ENCODE measurements around the gene MTFR1L. TPM values are rescaled to one million over a fixed set of nuclear protein-coding genes. Genes with fewer than 3 reads are reported as not detected.

The MTFR1L gene
- total RNA-seq, 1 donor from 2014 or later = 51.1 TPM

DNA sequence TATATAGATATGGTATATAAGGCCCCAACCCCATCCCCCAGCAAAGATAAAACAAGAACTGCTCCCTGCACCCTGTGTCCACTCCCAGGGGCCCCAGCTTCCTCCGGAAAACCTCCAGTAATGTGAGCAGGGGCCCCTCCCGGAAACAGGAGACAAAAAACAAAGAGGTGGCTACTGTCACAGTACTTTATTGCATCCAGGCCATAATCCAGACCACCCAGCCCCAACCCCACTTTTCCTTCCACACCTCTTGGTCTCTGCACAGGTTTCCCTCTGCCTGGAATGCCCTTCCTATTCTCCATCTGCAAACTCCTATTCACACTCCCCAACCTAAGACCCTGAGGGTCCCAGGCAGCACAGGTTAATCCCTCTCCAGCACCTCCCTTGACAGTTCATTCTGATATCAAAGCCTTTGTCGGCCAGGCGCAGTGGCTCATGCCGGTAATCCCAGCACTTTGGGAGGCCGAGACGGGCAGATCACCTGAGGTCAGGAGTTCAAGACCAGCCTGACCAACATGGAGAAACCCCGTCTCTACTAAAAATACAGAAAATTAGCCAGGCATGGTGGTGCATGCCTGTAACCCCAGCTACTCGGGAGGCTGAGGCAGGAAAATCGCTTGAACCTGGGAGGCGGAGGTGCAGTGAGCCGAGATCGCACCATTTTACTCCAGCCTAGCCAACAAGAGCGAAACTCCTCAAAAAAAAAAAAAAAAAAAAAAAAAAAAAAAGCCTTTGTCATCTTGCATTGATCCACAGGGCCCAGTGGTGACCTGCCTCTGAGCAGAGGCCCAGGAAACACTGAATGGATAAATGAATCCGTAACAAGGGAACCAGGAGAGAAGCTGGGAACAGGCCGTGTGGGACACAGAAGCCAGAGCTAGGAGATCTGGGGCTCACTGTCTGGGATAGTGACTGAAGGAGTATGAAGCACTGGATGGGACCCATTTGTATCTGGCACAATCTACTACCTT is 41.8 kb downstream of the MTFR1L start:
- DNase-seq = peak; percentile 10

DNA sequence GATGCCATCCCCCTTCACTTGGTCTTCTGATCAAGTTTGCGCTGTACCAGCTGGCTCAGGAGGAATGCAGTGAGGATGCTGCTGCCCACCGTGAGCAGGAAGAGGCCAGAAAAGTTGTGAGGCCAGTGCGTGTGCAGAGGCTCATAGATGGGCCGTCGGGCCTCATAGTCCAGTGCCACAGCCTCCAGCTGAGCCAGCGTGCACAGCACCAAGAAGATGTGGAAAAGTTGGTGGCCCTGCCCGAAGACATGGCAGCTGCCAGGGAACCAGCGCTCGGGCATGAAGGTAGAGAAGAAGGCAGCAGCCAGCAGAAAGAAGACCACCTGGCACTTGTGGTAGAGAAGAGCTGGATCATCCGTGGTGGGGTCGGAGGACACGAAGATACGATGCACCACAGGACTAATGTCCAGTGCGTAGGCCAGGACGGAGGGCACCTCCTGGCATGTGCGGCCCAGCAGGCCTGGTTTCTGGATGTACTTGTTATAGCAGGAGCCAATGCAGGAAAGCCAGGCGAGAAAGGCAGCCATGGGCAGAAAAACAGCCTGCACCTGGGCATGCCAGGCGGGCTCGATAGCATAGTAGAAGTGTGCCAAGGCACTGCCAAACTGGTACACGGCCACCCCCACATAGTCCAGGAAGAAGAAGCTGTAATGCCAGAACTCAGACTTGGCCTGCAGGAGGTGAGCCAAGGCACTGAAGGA is 43.2 kb downstream of the MTFR1L start:
- no peak for DNase-seq

DNA sequence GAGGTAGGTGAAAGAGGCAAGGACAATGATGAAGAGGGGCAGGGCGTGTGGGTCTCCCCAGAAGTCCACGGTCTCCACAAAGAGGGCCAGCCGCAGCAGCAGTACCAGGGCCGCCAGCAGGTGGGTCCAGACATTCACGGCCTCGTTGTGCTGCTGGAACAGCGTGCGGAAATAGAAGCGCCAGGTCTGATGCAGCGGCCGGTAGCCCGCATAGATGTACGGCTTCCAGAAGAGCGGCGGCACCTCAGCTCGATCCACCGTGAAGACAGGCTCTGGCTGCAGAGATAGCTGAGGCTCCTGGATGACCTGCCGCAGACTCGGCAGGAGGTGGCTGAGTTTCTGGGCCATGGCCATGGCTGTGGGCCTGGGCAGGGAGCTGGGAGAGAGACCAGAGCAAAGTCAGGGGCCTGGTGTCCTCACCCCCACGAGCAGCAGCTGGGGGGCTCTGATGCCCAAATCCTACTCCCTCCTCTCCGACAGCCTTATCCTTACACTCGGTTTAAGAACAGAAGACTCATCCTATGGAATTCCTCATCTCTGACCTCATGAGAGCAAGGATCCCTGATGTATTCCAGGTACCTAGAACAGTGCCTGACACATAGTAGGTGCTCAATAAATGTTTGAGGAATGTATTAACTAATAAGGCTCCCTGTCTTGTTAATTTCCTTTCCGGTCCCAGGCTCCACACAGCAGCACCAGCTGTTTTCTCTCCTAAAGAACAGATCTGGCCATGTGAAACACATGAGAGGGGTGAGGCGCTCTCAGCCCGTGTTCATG is 43.9 kb downstream of the MTFR1L start:
- no peak for DNase-seq

DNA sequence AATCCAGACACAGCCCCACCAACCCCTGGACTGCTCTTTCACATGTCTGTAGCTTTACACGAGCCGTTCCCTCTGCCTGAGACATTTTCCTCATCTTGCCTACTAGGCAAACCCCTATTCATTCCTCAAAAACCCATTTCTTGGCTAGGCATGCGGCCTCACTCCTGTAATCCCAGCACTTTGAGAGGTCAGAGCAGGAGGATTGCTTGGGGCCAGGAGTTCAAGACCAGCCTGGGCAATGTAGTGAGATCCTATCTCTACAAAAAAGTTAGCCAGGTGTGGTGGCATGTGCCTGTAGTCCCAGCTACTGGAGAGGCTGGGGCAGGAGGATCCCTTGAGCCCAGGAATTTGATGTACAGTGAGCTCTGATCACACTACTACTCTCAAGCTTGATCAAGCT is 44.7 kb downstream of the MTFR1L start:
- DNase-seq = no peak

DNA sequence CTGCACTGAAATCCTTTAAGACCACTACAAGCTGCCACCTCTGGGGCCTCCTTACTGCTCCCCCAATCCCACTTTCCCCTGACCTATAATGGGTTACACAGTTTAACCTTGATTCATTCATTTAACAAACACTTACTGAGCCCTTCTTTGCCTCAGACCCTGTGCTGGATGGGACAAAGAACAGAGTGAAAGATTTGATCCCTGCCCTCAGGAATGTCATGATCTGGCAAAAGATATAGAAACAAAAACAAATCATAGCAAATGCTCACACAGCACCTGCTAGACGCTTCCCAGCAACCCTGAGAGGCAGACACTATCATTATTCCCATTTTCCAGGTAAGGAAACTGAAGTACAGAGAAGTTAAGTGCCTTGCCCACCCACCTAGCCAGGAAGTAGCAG is 46.5 kb downstream of the MTFR1L start:
- no peak for DNase-seq

DNA sequence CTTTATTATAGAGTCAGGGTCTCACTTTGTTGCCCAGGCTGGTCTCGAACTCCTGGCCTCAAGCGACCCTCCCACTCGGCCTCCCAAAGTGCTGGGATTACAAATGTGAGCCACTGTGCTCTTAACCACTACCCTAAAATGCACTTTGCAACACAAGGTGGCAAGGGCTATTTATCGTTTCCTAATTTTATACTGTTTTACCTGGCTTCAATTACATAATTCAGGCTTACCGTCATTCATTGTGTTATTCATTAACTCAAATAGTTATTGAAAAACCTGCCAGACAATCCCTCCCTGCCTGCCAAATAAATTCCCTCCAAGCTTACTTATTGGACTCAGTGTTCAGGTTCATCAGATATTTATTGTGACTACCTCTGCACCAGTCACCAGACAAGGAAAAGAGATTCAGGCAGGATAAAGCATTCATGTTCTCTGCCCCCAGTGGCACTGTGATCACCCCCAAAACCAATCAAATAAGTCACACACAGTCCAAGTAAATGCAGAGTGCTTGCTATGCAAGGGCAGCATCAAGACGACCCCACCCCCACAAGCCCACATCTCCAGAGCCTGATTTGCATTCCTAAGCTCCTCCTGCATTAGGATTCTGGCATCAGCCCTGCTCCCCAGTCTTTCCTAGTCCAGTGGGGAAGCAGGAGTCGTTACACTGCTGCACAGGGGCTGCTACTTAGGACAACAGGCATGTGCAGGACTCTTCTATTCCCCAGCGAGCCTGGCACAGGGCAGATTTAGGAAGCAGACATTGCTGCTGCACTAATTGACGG is 47.6 kb downstream of the MTFR1L start:
- DNase-seq = no peak

DNA sequence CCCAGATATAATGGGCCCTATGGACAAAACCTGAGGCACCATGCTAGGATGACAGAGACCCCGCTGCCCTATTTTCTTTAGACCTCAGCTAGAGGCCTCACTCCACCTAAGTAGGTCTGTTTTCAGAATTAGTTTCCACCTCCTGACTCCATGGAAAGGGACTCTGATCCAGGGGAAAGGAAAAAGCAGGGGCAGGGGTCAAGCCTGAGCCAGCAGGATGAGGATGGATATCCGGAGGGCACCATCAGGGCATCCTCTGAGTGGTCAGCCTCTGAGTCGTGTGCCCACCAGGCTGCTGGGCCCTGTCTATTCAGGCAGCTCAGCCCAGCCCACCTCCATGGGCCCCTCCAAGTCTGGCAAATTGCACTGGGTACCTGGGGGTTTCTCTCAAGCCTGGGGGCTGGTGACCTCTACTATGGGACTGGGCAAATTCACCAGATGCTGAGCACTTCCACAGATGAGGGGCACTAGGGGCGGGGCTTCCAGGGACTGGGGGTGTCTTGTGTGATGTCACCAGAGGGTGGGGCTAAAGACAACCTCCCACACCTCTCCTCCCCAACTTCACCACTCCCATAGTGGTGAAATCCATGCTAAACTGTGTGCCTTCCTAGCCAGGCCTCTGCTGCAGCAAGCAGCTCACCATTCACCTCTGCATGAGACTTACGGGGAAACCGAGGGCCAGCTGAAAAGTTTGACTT is 50.3 kb downstream of the MTFR1L start:
- no peak for DNase-seq

DNA sequence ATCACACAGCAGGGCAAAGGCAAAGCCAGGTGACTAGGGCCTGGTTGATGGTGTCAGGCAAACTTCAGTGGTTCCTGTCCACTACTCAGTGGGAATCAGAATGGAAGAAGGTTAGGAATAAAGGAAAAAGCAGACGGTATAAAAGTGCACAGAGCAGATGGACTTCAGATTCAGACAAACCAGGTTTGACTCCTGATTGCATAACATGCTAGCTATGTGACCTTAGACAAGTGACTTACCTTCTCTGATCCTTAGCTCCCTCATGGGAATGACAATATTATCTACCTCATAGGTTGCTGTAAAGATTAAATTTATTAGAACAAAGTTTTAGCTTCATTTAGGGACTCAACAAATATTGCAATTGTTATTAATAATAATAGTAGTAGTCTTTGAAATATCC is 50.9 kb downstream of the MTFR1L start:
- DNase-seq = no peak

DNA sequence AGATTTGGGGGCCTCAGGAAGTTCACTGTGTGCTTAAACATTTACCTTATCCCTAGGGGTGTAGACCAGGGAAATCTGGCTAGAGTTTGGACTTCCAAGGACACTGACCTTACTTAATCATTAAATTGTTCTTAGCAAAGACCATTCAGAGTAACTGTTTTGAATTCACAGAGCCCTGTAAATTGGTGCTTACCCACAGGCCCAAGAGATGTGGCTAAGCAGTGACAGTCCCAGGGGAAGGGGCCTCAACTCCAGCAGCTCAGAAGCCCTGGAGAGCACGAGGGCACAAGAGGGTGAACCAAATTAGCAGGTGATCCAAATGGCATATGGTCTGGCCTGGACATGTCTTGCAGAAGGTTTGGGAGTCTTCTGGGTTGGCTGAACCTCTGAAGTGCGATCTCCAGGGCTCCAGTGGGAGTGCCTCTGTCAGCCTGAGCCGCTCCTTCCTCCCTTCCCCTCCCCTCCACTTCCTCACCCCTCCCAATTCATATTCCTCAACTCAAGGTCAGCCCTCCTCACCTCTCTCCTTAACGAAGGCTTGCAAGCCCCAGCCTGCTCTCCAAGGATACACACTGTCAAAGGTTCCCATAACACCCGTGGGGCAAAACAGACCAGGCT is 51.4 kb downstream of the MTFR1L start:
- DNase-seq = no peak

DNA sequence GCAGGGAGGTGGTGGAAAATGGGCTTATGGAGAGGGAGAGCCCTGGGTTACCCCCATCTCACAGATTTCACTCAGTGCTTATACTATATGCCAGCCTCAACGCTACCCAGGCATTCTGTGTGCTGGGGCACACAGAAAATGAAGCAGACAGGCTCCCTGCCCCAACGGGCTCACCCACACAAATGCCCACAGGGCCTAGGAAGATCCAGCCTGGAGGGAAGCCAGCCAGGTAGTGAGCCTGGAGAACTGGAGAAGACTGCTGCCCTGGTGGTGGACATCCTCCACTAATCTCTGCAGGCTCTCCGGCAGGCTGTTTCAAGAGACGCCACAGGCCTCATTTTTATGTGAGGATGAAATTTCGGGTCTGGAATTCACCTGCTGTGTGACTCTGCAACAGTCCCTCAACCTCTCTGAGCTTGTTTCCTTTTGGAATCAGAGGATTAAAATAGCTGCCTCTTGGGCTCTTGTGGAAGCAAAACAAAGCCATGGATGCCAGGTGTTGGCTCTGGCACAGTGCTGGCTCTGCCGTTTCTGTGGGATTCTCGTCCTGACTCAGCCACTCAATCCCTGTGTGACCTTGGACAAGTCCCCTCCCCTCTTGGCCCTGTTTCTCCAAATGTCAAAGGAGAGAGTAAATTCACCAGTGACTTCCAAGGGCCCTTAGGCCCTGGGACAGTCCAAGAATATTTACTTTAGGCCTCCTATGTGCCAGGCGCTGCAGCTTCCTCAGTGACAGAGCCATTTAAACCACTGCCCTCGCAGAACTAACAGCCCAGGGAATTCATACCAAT is 52.1 kb downstream of the MTFR1L start:
- no peak for DNase-seq

DNA sequence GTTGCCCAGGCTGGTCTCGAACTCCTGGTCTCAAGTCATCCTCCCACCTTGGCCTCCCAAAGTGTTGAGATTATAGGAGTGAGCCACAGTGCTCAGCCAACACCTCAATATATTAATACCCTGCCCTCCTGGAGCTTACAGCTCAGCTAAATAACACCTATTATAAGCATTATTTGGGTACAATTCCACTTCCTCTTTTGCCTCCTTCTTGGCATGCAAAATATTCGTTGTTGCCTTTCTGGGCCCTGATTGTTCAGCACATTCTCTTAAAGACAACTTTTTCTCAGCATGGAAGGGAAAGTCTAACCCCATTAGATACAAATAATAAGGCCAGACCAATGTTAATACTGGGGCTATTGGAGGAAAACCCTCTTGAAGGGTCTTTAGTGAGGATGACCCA is 53.0 kb downstream of the MTFR1L start:
- no peak for DNase-seq

DNA sequence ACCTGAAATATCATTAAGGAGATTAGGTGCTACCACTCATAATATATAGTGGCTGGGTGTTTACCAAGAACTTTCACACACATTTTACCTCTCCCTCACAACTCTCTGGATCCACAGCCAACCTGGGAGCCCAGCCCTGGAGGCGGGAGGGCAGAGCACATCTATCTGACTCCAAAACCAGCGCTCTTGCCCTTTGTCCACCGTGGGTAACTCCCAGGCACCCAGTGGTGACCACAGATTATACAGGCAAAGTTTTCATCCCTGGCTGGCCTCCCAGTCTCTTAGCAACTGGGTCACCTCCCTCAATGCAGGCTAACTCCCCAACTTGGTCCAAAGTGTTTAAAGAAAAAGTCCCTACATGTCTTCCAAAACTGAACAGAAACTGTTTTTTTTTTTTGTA is 53.4 kb downstream of the MTFR1L start:
- no peak for DNase-seq

DNA sequence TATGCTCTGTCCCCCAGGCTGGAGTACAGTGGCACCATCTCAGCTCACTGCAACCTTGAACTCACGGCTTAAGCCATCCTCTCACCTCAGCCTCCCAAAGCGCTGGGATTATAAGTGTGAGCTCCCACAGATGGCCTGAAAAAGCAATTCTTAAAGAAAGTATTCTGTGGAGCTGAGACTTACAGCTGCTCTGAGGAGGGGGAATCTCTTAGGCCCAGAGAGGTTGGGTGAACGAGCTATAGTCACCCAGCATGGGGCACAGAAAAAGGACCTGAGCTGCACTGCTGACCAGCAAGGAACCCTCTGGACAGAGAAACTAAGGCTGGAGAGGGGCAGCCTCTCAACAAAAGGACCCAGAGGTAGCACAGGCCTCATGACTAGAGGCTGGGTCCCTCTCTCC is 54.5 kb downstream of the MTFR1L start:
- no peak for DNase-seq

DNA sequence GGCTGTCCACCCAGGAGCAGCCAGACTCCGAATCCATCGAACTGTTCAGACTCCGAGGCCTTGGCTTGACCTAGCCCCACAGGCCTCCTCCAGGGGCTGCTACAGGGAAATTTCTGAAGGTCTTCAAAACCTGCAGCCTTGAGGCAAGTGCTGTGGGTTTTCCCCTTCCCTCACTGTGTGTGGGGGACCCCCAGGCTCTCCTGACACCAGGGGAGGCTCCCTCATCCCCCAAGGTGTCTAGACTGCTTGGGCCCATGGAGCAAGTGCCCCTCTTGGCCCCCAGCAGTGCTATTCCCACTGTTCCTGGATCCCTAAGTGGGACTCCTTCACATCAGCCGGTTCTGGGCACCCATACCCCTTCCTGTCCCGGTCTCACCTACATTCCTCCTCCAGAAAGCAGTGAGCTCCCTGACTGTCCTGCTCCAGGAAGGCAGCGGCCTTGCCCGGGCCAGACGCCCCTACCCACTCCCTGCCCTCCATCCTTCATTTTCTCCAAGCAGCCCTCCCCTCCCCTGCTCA is 54.9 kb downstream of the MTFR1L start:
- no peak for DNase-seq

DNA sequence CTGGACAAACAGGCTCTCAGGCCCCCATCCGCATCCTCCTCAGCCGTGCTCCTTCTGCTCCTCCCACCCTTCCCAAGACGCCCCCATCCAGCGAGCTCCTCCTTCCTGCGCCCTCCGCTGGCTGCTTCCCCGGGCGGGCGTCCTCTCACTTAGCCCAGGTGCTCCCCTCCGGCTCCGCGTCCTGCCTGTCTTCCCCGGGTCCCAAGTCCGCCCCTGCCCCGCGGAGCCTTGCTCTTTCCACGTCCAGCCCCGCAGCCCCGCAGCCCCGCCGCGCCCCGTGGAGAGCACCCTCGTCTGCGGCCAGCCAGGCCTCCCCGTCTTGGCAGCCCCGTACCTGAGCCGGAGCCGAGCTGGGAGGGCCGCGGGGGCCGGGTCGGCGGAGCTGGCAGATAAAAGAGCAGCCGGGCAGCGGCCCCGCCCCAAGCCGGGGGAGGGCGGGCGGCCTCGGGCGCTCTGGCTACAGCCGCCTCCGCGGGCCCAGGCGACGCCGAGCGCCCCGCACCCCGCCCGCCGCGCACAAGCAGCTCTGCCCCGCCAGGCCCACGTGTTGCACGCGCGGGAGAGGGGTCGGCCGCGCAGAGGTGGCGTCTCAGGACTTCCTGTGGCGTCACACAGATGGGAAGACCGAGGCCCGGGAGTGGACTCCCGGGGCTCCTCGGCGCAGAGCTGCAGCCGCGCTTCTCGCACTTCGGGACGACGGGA is 55.6 kb downstream of the MTFR1L start, which contains the start of gene PAQR7:
Gene PAQR7 (minus strand): TSS at position 555 of the 702 bp plus-strand sequence. CDS start 11,869 bp downstream, outside the sequence.
- DNase-seq = peak; percentile 87

DNA sequence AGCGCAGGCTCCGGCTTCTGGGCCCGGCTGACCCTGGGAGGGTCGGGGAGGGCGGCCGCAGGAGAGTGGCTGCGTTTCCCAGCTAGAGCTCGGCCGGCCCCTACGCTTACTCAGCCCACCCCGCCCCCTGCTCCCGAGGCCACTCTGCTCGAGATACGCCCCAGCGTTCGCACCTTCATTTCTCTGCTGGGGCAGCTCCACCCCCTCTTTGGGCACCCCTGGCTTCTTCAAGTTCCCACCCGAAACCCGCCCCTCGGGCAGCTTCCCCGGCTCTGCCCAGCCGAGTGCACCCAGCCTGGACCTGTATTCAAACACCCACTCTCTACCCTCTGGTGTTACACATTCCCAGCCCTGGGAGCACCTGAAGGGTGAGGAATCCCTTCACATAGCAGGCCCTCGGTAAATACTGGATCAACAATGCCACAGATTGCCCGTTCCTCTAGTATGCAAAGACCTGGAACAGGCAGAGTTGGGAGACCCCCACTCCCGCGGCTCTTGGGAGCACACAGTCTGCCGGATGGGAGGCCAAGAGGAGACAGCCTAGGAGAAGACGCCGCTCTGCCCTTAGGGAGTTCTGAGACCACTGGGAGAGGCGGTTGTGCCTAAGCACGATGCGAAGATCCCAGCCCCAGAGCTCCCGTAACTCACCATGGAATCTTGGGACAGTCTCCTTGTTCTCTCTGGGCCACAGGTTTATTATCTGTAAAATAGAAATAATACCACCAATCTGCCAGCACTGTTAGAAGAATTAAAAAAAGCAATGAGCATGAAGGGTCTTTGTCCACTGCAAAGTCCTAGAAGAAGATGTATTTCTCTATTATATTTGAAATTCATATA is 56.3 kb downstream of the MTFR1L start:
- no peak for DNase-seq

DNA sequence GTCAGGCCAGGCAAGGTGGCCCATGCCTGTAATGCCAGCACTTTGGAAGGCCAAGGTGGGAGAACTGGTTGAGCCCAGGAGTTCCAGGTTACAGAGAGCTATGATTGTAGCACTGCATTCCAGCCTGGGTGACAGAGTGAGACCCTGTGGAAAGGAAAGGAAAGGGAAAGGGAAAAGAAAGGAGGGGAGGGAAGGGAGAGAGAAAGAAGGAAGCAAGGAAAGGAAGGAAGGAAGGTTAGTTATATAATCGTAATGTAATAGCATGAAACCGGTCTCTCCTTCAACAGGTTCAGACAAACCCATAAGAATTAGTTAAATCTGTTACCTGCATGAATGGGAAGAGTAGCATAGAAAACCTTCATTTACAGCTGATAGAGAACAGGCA is 56.9 kb downstream of the MTFR1L start:
- DNase-seq = no peak

DNA sequence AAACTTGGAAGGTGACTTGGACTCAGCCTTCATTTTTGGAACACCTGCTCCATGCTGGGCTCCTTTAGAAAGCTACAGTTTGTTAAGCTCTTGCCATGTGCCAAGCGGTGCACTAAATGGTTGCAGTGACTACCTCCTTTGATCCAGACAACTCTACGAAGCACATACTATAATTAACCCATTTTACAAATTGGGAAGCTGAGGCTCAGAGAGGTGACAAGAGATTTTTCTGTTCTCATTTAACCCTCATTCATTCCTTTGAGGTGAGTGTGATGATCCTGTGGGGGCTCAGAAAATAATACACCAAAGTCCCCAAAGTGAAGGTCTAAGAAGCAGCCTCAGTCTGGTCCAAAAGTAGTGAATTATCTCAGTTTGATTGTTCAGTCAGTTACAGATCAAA is 57.4 kb downstream of the MTFR1L start:
- no peak for DNase-seq
